Pancreas (tissue), 10 donors: ENCODE results near the gene GPC2. TPM values are rescaled to one million over a fixed set of nuclear protein-coding genes. Genes with fewer than 3 reads are reported as not detected.

Experiments
- ATAC-seq, 4 donors: fragments of 200-7000 bp; cut with Tn5 transposase; one replicate each; pipeline versions ENCODE4 v1.8.0 to v1.9.1; 2020; ENCODE audit warnings: mild to moderate bottlenecking in 4 of 4, moderate library complexity in 4 of 4
- DNase-seq, 6 donors: peaks; one replicate each; pipeline ENCODE4 v3.0.0-alpha.2; 2020
- FAIRE-seq: peaks from 2 replicates; lab custom pipeline; 2012; peaks lifted over from hg19 to GRCh38; lab: Jason Lieb, UNC
- H3K27ac ChIP-seq, 4 donors: fragments of 200-600 bp; sonication (generic); 1 replicate in 3 of 4; 2 replicates in 1 of 4; pipeline versions ENCODE4 v1.5.0 to v1.8.0; 2020
- H3K27me3 ChIP-seq, 4 donors: fragments of 200-600 bp; one replicate each; pipeline ENCODE4 v1.8.0; 2021
- H3K36me3 ChIP-seq, 3 donors: fragments of 200-600 bp; sonication (generic) in 1 of 3; one replicate each; pipeline versions ENCODE4 v1.5.0 to v1.8.0; 2020 to 2021
- H3K4me1 ChIP-seq, 3 donors: fragments of 200-600 bp; one replicate each; pipeline ENCODE4 v1.8.0; 2021
- H3K4me3 ChIP-seq, 4 donors: fragments of 200-600 bp; sonication (generic) in 2 of 4; one replicate each; pipeline versions ENCODE4 v1.5.0 to v1.8.0; 2020 to 2021
- H3K9me3 ChIP-seq, 4 donors: fragments of 200-600 bp; one replicate each; pipeline ENCODE4 v1.8.0; 2021
- WGBS, 2 donors: extraction: QIAGEN DNeasy Blood & Tissue Kit; methylation state at CpG; one replicate each; pipeline ENCODE4 v1.1.7; 2013; 5-methylcytosine and 5-hydroxymethylcytosine counted together
- intact Hi-C, 3 donors: fragments of 100-400 bp; cut with DNase I; formaldehyde crosslinking; loops; one replicate each; pipeline versions ENCODE4 v1.11.1 to v1.14.2; 2022
- polyA plus RNA-seq, 2 donors: library from polyadenylated mRNA; stranded (reverse); fragments of 200-250 nt; gene quantifications; one replicate each; pipeline ENCODE4 v1.2.3, GENCODE V29; 2013
- total RNA-seq, 6 donors: library from RNA; stranded (reverse); fragmentation: NEBNext Ultra II Directional in 4 of 6; extraction: Animal tissue kit (Norgen Biotek cat#: 25700) in 4 of 6; gene quantifications; one replicate each; pipeline versions ENCODE4 v1.2.1 to v1.2.4, GENCODE V29; 2021 to 2023
- TF ChIP-seq, protein P1 (sequence below), 4 donors: fragments of 200-600 bp; sonication (generic) in 3 of 4; IDR thresholded peaks; one replicate each; pipeline versions ENCODE4 v1.5.0 to v1.8.0; 2021; ENCODE audit warnings: antibody characterized with exemption in 4 of 4
- donor health status: healthy with polysubstance abuse.
- donor health status: DM: no; HTN: no; CAD: no; lungs with moderate emphysema.
- donor health status: DM: no; HTN: no; CAD: no.
- donor health status: control.
- donor health status: control.
- donor health status: Bipolar disorder and iron deficiency.
- donor health status: DM: yes; HTN: yes; CAD: no.
- donor health status: DM: no; HTN: no; CAD: no.
- donor health status: DM: no; HTN: no; CAD: no.
- donor health status: DM: yes; HTN: yes; CAD: no.

Gene GPC2
- total and polyA plus RNA-seq, 8 donors: 0.12 to 2.5 (median 0.62) TPM

DNA sequence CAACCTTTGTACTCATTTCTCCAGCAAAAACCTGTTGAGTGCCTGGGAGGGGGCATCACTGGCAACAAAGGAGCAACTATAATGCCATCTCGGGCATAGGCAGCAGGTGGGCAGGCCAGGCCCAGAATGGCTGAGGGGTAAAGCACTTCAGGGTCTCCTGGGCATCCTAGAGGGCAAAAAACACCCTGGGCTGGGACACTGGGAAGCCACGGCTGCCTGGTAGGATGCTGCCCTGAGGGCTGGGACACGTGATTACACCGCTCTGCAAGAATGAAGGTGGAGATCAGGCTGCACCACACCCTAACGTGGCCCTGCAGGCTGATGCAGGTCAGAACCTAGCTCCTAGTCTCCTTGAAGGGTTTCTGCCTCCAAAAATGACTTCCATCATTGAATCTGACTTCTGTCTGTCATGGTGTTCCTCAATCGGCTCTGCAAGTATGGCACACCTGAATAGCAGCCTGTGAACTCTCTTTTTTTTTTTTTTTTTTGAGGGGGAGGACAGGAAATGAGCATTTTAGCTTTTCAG is 14.1 kb downstream of the GPC2 start:
- TF ChIP-seq, protein P1, sequence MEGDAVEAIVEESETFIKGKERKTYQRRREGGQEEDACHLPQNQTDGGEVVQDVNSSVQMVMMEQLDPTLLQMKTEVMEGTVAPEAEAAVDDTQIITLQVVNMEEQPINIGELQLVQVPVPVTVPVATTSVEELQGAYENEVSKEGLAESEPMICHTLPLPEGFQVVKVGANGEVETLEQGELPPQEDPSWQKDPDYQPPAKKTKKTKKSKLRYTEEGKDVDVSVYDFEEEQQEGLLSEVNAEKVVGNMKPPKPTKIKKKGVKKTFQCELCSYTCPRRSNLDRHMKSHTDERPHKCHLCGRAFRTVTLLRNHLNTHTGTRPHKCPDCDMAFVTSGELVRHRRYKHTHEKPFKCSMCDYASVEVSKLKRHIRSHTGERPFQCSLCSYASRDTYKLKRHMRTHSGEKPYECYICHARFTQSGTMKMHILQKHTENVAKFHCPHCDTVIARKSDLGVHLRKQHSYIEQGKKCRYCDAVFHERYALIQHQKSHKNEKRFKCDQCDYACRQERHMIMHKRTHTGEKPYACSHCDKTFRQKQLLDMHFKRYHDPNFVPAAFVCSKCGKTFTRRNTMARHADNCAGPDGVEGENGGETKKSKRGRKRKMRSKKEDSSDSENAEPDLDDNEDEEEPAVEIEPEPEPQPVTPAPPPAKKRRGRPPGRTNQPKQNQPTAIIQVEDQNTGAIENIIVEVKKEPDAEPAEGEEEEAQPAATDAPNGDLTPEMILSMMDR (IDR thresholded peaks at IDR 0.05): no peak
- 52 to 67% methylated on average over 6 of the region's 6 CpGs for WGBS, 2 donors
- no peaks in the 10 kb centered on the region for H3K9me3 ChIP-seq
- H3K4me3 ChIP-seq: no peak overlapping the region
- intact Hi-C loops: no loop called here
- peaks cover 0 to under 1% (median 0%) of the 10 kb centered on the region in 3 donors for H3K4me1 ChIP-seq
- DNase-seq: no peak
- ATAC-seq: no peak
- no peak overlapping the region for H3K27ac ChIP-seq
- no peaks in the 10 kb centered on the region for H3K27me3 ChIP-seq
- H3K36me3 ChIP-seq: no peaks in the 10 kb centered on the region
- FAIRE-seq: no peak

DNA sequence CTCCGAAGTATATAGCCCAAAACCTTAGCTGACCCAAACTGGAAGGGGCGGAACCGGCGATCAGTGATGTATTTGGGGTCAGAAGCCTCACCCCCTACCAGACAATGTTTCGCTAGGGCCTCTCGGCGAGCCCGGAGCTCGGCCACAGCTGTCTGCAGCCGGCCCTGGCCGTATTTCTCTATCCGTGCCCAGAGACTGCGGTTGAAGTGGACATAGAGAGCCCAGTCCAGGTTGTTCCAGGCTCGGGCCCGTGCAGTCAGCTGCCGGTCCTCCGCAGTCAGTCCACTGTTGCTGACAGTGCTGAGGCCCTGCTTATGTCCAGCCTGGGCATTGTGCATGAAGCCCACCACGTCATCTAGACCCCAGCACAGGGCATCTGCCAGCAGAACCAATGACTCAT is 17.1 kb downstream of the GPC2 start:
- Histone ChIP-seq H3K4me3 (no peak overlapping the region), H3K9me3 (no peaks in the 10 kb centered on the region), H3K4me1 (peaks cover 0 to 6% (median 0%) of the 10 kb centered on the region in 3 donors), H3K27me3 (no peaks in the 10 kb centered on the region), H3K27ac (no peak overlapping the region), H3K36me3 (no peaks in the 10 kb centered on the region)
- TF ChIP-seq, protein P1 (IDR thresholded peaks at IDR 0.05): no peak
- ATAC-seq: no peak
- WGBS, 2 donors: 89 to 91% methylated on average over 18 of the region's 18 CpGs
- intact Hi-C loops: no loop called here
- no peak for DNase-seq
- FAIRE-seq: no peak

DNA sequence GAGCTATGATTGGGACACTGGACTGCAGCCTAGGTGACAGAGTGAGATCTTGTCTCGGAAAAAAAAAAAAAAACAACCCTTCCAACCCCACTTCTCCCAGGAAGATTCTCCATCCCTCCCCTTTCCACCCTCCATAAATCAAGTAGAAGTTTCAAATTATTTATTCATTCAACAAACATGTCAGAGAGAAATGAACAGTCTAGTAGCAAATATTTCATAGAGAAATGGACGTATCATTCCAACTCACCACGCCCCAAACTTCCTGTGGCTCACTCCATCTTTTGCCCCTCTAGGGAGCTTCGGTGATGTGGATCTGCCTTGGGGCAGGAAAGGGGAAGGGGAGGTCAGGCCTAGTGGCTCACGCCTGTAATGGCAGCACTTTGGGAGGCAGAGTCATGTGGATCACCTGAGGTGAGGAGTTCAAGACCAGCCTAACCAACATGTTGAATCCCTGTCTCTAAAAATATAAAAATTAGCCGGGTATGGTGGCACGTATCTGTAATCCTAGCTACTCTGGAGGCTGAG is 18.0 kb downstream of the GPC2 start:
- TF ChIP-seq, protein P1 (IDR thresholded peaks at IDR 0.05): no peak
- DNase-seq (no peak), ATAC-seq (no peak), FAIRE-seq (no peak)
- Histone ChIP-seq H3K4me3 (peak overlapping the region; percentile 71 to 95 (median 80)), H3K4me1 (peaks cover 0 to 6% (median 0%) of the 10 kb centered on the region in 3 donors), H3K27ac (peak overlapping the region in 3 of 4 donors; percentile 1 to 69 (median 53)), H3K9me3 (no peaks in the 10 kb centered on the region), H3K27me3 (no peaks in the 10 kb centered on the region), H3K36me3 (no peaks in the 10 kb centered on the region)
- 69 to 70% methylated on average over 7 of the region's 7 CpGs for WGBS, 2 donors
- intact Hi-C loops: no loop called here

DNA sequence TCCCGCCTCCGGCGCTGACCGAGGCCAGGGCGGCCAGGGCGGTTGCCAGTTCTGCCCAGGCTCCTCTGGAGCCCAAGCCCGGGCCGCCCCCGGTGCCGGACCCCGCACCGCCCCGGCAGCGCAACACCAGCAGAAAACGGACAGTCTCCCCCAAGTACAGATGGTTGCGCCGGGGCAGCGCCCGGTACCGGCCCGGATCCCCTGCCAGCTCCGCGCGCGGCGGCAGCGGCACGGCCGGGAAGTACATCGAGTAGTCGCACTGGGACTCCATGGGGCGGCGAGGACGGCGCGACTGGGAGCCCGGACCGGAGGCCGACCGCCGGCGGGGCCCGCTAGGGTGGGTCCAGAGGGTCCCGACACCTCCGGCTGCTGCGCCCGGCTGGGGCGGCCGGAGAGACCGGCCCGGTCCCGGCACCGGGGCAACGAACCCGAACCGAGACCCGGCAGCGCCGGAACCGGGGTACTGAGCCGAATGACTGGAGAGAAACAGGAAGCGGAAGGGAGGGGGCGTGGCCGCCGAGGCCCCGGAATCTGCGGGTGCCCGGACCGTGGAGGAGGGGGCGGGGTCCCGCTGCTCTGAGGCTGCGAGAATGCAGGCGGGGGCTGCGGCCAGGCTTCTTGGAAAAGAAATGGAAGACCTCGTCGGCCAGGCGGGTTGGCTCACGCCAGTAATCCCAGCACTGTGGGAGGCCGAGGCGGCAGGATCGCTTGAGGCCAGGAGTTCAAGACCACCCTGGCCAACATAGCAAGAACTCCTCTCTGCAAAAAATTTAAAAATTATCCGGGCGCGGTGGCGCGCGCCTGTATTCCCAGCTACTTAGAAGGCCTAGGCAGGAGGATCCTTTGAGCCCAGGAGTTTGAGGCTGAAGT is 18.7 kb downstream of the GPC2 start, which contains the start of gene TRAPPC14:
TRAPPC14 (minus strand) TSS at position 495 of the 870 bp plus-strand sequence; CDS start at position 271, 224 bp downstream.
- Histone ChIP-seq H3K27me3 (no peaks in the 10 kb centered on the region), H3K4me3 (peak within 1 kb of the TSS; percentile 71 to 95 (median 80)), H3K4me1 (peaks cover 0 to 6% (median 0%) of the 10 kb centered on the region in 3 donors), H3K9me3 (no peaks in the 10 kb centered on the region), H3K36me3 (no peaks in the 10 kb centered on the region), H3K27ac (peak within 1 kb of the TSS; percentile 1 to 69 (median 53))
- ATAC-seq (peak; percentile 90 to 96 (median 94)), FAIRE-seq (no peak), DNase-seq (peak; percentile 85 to 95 (median 92))
- TF ChIP-seq, protein P1 (IDR thresholded peaks at IDR 0.05): no peak
- intact Hi-C loops: no loop called here
- WGBS, 2 donors: 0 to 1% methylated on average over 60 to 87 of the region's 87 CpGs
